CD4-positive, CD25-positive, alpha-beta regulatory T cell (primary cell): ENCODE data around the gene PKLR. TPM values are rescaled to one million over a fixed set of nuclear protein-coding genes. Genes with fewer than 3 reads are reported as not detected.

Source experiments
- ATAC-seq, 2 donors: fragments of 150-1000 bp; cut with Tn5 transposase; one replicate each; pipeline ENCODE4 v1.10.0; 2021; ENCODE audit warnings: low read depth in 2 of 2, moderate number of reproducible peaks in 2 of 2, moderate library complexity in 1 of 2
- DNase-seq, 3 donors: peaks; one replicate each; pipeline versions ENCODE4 v3.0.0 to v3.0.0-alpha.2; 2012 to 2022; ENCODE audit warnings: mixed read lengths in 1 of 3
- H3K27ac ChIP-seq: one replicate; pipeline ENCODE4 v1.7.0; 2013; ENCODE audit warnings: mild to moderate bottlenecking, low read length; ENCODE audit not compliant: insufficient read depth, poor library complexity, severe bottlenecking
- H3K27me3 ChIP-seq: one replicate; pipeline ENCODE4 v1.7.0; 2013; ENCODE audit warnings: low read length; ENCODE audit not compliant: control insufficient read depth, insufficient read depth
- H3K36me3 ChIP-seq: one replicate; pipeline ENCODE4 v1.7.0; 2013; ENCODE audit warnings: mild to moderate bottlenecking, low read length, moderate library complexity; ENCODE audit not compliant: control insufficient read depth, insufficient read depth
- H3K4me1 ChIP-seq: 2 replicates; pipeline ENCODE4 v1.7.0; 2013; ENCODE audit warnings: mild to moderate bottlenecking, low read length; ENCODE audit not compliant: insufficient read depth, control insufficient read depth, poor library complexity, severe bottlenecking
- H3K4me3 ChIP-seq: one replicate; pipeline ENCODE4 v1.7.0; 2013; ENCODE audit warnings: low read depth, mild to moderate bottlenecking, low read length, moderate library complexity
- H3K9me3 ChIP-seq, 2 experiments: 1 replicate in 1 of 2; 2 replicates in 1 of 2; pipeline ENCODE4 v1.7.0; 2013; ENCODE audit warnings: low read length in 2 of 2, mild to moderate bottlenecking in 1 of 2, moderate library complexity in 1 of 2; ENCODE audit not compliant: control insufficient read depth in 2 of 2
- H3K27ac Mint-ChIP-seq, 3 donors: one replicate each; pipeline ENCODE4 v1.8.0; 2020 to 2022; ENCODE audit warnings: mild to moderate bottlenecking in 3 of 3, mixed read lengths in 3 of 3, moderate library complexity in 2 of 3
- H3K27me3 Mint-ChIP-seq: one replicate; pipeline ENCODE4 v1.8.0; 2022; ENCODE audit warnings: mild to moderate bottlenecking, mixed read lengths
- H3K36me3 Mint-ChIP-seq: one replicate; pipeline ENCODE4 v1.8.0; 2020; ENCODE audit warnings: mixed read lengths
- H3K4me1 Mint-ChIP-seq, 4 donors: one replicate each; pipeline ENCODE4 v1.8.0; 2020 to 2022; ENCODE audit warnings: mixed read lengths in 4 of 4, mild to moderate bottlenecking in 1 of 4
- H3K4me3 Mint-ChIP-seq, 4 donors: one replicate each; pipeline ENCODE4 v1.8.0; 2020 to 2022; ENCODE audit warnings: mild to moderate bottlenecking in 4 of 4, mixed read lengths in 4 of 4, moderate library complexity in 3 of 4
- H3K9me3 Mint-ChIP-seq, 7 donors: one replicate each; pipeline ENCODE4 v1.8.0; 2020 to 2022; ENCODE audit warnings: mixed read lengths in 7 of 7, mild to moderate bottlenecking in 3 of 7, moderate library complexity in 2 of 7
- polyA plus RNA-seq, 4 donors: library from polyadenylated mRNA; unstranded; fragments of 300-500 nt; fragmentation: Illumina TruSeq; gene quantifications; one replicate each; pipeline ENCODE4 v1.2.3, GENCODE V29; 2021
- total RNA-seq: library from RNA; stranded (reverse); gene quantifications from one replicate; pipeline ENCODE4 v1.2.3, GENCODE V29; 2022

Gene PKLR
- total and polyA plus RNA-seq, 5 donors from 2014 or later: not detected

DNA sequence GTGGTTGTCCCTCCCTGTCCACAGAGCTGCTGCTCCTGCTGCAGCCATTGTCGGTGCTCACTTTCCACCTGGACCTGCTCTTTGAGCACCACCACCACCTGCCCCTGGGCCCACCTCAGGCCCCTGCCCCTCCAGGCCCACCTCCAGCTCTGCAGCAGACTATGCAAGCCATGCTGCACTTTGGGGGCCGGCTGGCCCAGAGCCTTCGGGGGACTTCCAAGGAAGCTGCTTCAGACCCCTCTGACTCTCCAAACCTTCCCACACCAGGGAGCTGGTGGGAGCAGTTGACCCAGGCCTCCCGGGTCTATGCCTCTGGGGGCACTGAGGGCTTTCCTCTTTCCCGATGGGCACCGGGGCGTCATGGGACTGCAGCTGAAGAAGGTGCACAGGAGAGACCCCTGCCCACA lies 25.4 kb upstream of the PKLR start:
- peaks cover 26% of the 10 kb centered on the region for H3K4me1 ChIP-seq
- H3K27me3 ChIP-seq: no peaks in the 10 kb centered on the region
- DNase-seq (no peak), ATAC-seq (no peak)
- Mint-ChIP-seq H3K9me3 (no peaks in the 10 kb centered on the region), H3K4me1 (peaks cover 6 to 25% (median 13%) of the 10 kb centered on the region in 4 donors), H3K27ac (peak overlapping the region in 2 of 3 donors; percentile 17 to 18), H3K27me3 (no peaks in the 10 kb centered on the region), H3K36me3 (peaks cover 8% of the 10 kb centered on the region), H3K4me3 (peak overlapping the region in 2 of 4 donors; percentile 64 to 88)
- peaks cover 14% of the 10 kb centered on the region for H3K36me3 ChIP-seq
- no peak overlapping the region for H3K4me3 ChIP-seq
- H3K27ac ChIP-seq: no peak overlapping the region
- H3K9me3 ChIP-seq: no peaks in the 10 kb centered on the region

DNA sequence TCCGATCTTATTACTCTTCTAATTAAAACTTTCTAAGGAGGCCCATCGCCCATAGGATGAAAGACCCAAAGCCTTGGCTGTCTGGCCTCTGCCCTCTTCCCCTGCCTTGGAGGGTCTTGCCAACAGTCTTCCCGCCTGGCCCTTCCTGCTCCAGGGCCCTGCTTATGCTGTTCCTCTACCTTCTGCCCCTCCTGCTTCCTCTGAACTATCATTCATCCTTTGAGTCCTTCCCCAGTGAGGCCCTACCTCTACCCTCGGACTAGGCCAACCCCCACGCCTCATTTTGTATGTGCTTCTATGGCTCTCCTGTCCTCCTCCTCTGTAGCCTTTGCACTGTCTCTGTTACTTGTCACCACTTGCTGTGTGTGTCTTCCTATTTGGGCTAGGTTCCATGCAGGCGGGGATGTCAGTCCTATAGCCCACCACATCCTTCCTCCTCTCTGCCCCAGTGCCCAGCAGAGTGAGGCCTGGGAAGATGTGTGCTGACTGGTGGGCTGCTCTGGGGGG lies 24.8 kb upstream of the PKLR start:
- Mint-ChIP-seq H3K4me3 (peak overlapping the region; percentile 77 to 94 (median 90)), H3K27me3 (no peaks in the 10 kb centered on the region), H3K36me3 (peaks cover 6% of the 10 kb centered on the region), H3K27ac (peak overlapping the region; percentile 83 to 86 (median 86)), H3K4me1 (peaks cover 5 to 29% (median 12%) of the 10 kb centered on the region in 4 donors), H3K9me3 (no peaks in the 10 kb centered on the region)
- no peak for DNase-seq
- Histone ChIP-seq H3K4me1 (peaks cover 29% of the 10 kb centered on the region), H3K27me3 (no peaks in the 10 kb centered on the region), H3K36me3 (peaks cover 14% of the 10 kb centered on the region), H3K4me3 (no peak overlapping the region), H3K27ac (no peak overlapping the region), H3K9me3 (no peaks in the 10 kb centered on the region)
- ATAC-seq: no peak

DNA sequence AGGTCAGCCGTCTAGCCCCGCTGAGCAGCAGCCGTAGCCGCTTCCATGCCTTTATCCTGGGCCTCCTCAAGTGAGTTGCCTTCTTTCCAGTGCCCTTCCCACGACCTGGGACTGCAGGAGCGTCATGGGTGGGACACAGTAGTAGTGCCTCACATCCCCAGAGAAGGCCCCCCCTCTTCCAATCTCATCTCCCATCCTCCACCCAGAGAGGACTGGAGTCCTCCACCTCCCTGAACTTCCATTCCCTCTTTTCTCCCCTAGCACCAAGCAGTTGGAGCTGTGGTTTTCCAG lies 24.3 kb upstream of the PKLR start:
- Mint-ChIP-seq H3K27me3 (no peaks in the 10 kb centered on the region), H3K27ac (peak overlapping the region in 1 of 3 donors; percentile 86), H3K4me1 (peaks cover under 1 to 33% (median 10%) of the 10 kb centered on the region in 4 donors), H3K36me3 (peaks cover under 1% of the 10 kb centered on the region), H3K4me3 (peak overlapping the region; percentile 77 to 94 (median 90)), H3K9me3 (no peaks in the 10 kb centered on the region)
- Histone ChIP-seq H3K36me3 (peaks cover 9% of the 10 kb centered on the region), H3K4me3 (no peak overlapping the region), H3K4me1 (peaks cover 34% of the 10 kb centered on the region), H3K9me3 (no peaks in the 10 kb centered on the region), H3K27me3 (no peaks in the 10 kb centered on the region), H3K27ac (peak overlapping the region; percentile 96)
- DNase-seq (no peak), ATAC-seq (no peak)

DNA sequence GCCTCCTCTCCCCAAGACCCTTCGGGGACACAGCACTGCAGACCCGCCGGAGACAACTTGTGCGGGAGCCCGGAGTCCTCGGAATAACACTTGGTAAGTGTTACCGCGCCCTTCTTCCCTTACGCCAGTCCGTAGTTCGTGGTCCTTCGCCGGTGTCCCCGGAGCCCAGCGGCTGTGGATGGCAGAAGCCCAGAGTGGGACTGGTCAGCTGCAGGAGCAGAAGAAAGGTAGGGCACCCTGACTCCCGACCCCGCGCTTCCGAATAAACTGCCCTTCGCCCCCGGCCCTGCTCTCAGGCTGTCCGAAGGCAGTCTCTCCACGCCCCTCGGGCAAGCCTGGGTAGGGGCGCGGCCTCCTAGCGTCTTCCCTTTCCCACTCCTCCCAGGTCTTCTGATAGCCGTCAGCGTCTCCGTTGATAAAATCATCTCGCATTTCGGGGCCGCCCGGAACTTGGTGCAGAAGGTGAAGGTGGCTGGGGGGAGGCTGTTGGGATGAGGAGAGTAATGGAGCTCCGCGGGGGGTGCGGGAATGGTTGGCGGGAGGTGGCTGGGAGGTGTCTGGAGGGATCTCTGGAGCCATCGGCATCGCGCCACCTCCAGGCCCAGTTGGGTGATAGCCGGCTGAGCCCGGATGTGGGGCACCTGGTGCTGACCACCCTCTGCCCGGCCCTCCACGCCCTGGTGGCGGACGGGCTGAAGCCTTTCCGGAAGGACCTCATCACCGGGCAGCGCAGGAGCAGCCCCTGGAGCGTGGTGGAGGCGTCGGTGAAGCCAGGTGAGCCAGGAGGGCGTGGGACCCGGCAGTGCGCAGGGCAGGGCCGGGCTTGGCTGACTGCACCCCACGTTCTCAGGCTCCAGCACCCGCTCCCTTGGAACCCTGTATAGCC lies 23.7 kb upstream of the PKLR start:
- ATAC-seq (no peak), DNase-seq (no peak)
- no peaks in the 10 kb centered on the region for H3K9me3 Mint-ChIP-seq
- peak overlapping the region; percentile 88 to 91 (median 90) for H3K4me3 Mint-ChIP-seq
- Histone ChIP-seq H3K9me3 (no peaks in the 10 kb centered on the region), H3K4me1 (peaks cover 37% of the 10 kb centered on the region), H3K27ac (peak overlapping the region; percentile 96), H3K36me3 (peaks cover 3% of the 10 kb centered on the region), H3K4me3 (peak overlapping the region; percentile 60), H3K27me3 (no peaks in the 10 kb centered on the region)
- peaks cover 0 to 39% (median 13%) of the 10 kb centered on the region in 4 donors for H3K4me1 Mint-ChIP-seq
- H3K27me3 Mint-ChIP-seq: no peaks in the 10 kb centered on the region
- H3K27ac Mint-ChIP-seq: peak overlapping the region; percentile 63 to 86 (median 71)
- H3K36me3 Mint-ChIP-seq: no peaks in the 10 kb centered on the region

DNA sequence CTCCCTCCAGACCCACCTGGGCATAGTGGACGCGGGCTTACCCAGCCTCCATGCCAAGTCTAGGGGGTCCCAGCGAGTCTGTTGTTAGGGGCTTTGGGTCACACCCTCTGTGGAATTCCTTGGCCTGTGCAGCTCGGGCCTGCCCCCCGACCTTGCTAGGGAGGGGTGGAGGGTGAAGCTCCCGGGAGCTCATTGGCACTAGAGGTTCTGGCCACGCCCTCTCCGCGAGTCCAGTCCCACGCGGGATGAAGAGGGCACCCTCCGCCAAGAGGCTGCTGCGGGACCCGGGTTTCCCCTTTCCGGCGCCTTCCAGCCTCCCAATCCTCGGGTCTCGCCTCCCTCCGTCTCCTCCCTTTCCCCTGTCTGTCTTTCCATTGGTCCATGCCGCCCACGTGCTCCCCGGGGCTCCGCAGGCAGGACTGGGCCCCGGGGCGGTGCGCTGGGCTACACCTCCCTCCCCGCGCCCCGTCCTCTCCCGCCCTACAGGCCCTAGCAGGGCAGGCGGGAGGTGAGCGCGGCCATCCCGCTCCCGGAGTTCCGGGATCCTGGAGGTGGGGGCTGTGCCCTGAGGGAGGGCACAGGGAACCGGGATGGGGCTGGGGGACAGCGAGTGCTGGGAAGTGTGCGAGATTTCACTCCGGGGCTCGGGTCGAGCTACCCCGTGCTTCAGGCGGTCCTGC lies 22.9 kb upstream of the PKLR start:
- Mint-ChIP-seq H3K27ac (peak overlapping the region in 2 of 3 donors; percentile 85 to 92), H3K27me3 (no peaks in the 10 kb centered on the region), H3K4me3 (peak overlapping the region; percentile 88 to 91 (median 90)), H3K4me1 (peaks cover 0 to 39% (median 14%) of the 10 kb centered on the region in 4 donors), H3K36me3 (peaks cover 3% of the 10 kb centered on the region), H3K9me3 (no peaks in the 10 kb centered on the region)
- ATAC-seq: peak; percentile 80 to 81
- no peaks in the 10 kb centered on the region for H3K36me3 ChIP-seq
- H3K27ac ChIP-seq: peak overlapping the region; percentile 96
- peak; percentile 83 to 93 (median 90) for DNase-seq
- no peaks in the 10 kb centered on the region for H3K9me3 ChIP-seq
- H3K4me3 ChIP-seq: peak overlapping the region; percentile 62
- peaks cover 37% of the 10 kb centered on the region for H3K4me1 ChIP-seq
- H3K27me3 ChIP-seq: no peaks in the 10 kb centered on the region

DNA sequence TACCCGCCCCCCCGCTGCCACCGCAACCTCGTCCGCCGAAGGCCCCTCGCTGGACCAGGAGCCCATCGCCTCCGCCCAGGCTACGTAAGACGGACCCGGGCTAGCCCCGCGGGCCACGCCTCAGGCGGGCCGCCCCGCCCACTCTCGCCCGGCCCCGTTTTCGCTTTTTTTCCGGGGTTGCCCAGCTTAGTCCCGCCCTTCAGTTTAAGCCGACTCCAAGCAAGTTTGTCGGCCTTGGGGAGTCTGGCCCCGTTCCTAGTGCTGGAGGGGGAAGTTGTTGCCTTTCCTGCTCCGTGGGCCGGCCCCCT lies 22.4 kb upstream of the PKLR start:
- H3K27ac Mint-ChIP-seq: peak overlapping the region in 1 of 3 donors; percentile 85
- H3K4me1 Mint-ChIP-seq: peaks cover 0 to 39% (median 14%) of the 10 kb centered on the region in 4 donors
- Histone ChIP-seq H3K27ac (peak overlapping the region; percentile 96), H3K4me1 (peaks cover 37% of the 10 kb centered on the region), H3K27me3 (no peaks in the 10 kb centered on the region), H3K36me3 (no peaks in the 10 kb centered on the region), H3K4me3 (peak overlapping the region; percentile 62), H3K9me3 (no peaks in the 10 kb centered on the region)
- H3K4me3 Mint-ChIP-seq: peak overlapping the region; percentile 88 to 91 (median 90)
- no peaks in the 10 kb centered on the region for H3K9me3 Mint-ChIP-seq
- H3K27me3 Mint-ChIP-seq: no peaks in the 10 kb centered on the region
- ATAC-seq: peak; percentile 61 to 62
- peaks cover 3% of the 10 kb centered on the region for H3K36me3 Mint-ChIP-seq
- DNase-seq: peak; percentile 73 to 91 (median 78)

DNA sequence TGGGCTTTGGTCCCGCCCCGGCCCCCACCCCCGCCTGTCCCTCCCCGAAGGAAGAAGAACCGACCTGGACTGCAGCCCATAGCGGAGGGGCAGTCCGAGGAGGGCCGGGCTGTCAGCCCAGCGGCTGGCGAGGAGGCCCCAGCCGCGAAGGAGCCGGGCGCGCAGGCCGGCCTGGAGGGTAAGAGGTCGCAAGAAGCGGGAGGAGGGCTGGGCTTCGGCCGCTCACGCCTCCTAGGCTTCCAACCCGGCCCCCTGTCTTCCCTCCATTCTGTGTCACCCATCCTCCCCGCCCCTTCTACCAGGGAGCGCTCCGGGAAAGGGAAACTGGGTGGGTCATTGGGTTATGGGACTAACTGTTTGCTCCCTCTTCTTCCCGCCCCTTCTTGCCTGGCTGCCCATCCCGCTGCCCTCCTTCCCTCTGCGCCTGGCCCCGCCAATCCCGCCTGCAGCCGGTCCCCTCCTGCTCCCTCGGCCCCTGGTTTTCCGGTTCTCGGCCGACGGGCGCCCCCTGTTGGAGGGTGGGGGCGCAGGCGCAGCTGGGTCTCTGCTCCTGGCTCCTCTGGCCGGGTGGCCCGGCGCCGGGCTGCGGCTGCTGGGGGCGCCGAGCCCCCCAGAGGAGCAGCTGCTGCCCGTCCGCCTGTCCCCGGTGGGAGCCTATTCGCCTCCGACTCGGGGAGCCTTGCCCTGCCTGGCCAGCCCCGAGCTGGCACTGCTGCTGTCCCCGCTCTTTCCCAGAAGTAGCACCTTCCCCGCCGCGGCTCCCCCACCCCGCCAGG lies 21.9 kb upstream of the PKLR start:
- Histone ChIP-seq H3K36me3 (no peaks in the 10 kb centered on the region), H3K9me3 (no peaks in the 10 kb centered on the region), H3K4me3 (peak overlapping the region; percentile 37), H3K27ac (peak overlapping the region; percentile 96), H3K27me3 (no peaks in the 10 kb centered on the region), H3K4me1 (peaks cover 37% of the 10 kb centered on the region)
- Mint-ChIP-seq H3K27ac (peak overlapping the region in 1 of 3 donors; percentile 5), H3K36me3 (peaks cover 3% of the 10 kb centered on the region), H3K9me3 (no peaks in the 10 kb centered on the region), H3K27me3 (no peaks in the 10 kb centered on the region), H3K4me1 (peaks cover 0 to 39% (median 14%) of the 10 kb centered on the region in 4 donors), H3K4me3 (peak overlapping the region; percentile 88 to 91 (median 90))
- ATAC-seq (peak; percentile 50 to 52), DNase-seq (peak; percentile 74 to 83 (median 79))
